Activated T-cell treated with anti-CD3 and anti-CD28 coated beads for 24 hours (primary cell): ENCODE data around the gene ATP4B.

Source experiments
- DNase-seq: peaks from one replicate; pipeline ENCODE4 v3.0.0-alpha.2; 2020; ENCODE audit warnings: low read depth

ATP4B gene

GRCh38 chr13:113642563-113642962 lies 15.4 kb downstream of the ATP4B start:
- DNase-seq = no peak

DNA sequence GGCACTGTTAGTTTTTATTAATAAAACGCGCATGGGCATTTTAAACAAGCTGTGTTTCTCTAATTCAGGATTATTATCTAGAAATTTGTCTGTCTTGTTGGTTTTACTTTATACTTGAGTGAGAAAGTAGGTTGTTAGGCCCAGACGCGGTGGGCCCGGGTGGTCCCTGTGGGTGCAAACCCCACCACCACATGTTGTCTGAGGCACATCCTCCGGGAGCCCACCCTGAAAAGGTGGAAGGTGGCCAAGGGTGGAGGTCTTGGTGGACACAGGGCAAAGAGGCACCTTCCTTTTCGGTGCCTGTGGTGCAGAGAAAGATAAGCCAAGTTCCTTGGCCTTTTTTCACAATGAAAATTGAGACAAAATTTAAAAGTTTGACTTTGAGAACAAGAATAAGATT lies 16.6 kb downstream of the ATP4B start:
- DNase-seq = no peak

GRCh38 chr13:113639616-113640262 lies 18.3 kb downstream of the ATP4B start:
- no peak for DNase-seq

- DNase-seq = no peak
Measured at GRCh38 chr13:113638806-113639205, 19.2 kb downstream of the ATP4B start.

DNA sequence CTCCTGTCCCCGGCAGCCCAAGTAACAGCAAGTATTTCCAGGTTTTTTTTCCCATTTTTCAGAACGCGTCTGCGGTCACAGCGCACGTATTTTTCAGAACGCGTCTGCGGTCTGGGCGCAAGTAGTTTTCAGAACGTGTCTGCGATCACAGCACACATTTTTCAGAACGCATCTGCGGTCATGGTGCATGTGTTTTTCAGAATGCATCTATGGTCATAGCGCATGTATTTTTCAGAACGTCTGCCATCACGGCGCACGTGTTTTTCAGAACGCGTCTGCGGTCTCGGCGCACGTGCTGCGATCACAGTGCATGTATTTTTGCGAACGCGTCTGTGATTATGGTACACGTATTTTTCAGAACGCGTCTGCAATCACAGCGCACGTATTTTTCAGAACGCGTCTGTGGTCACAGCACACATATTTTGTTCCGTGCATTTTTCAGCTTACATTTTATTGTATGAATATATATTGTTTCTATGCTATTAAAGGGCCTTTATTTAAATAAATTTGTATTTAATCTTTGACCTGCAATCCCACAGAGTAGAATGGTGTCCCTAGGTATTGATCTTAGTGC lies 19.7 kb downstream of the ATP4B start:
- no peak for DNase-seq

DNA sequence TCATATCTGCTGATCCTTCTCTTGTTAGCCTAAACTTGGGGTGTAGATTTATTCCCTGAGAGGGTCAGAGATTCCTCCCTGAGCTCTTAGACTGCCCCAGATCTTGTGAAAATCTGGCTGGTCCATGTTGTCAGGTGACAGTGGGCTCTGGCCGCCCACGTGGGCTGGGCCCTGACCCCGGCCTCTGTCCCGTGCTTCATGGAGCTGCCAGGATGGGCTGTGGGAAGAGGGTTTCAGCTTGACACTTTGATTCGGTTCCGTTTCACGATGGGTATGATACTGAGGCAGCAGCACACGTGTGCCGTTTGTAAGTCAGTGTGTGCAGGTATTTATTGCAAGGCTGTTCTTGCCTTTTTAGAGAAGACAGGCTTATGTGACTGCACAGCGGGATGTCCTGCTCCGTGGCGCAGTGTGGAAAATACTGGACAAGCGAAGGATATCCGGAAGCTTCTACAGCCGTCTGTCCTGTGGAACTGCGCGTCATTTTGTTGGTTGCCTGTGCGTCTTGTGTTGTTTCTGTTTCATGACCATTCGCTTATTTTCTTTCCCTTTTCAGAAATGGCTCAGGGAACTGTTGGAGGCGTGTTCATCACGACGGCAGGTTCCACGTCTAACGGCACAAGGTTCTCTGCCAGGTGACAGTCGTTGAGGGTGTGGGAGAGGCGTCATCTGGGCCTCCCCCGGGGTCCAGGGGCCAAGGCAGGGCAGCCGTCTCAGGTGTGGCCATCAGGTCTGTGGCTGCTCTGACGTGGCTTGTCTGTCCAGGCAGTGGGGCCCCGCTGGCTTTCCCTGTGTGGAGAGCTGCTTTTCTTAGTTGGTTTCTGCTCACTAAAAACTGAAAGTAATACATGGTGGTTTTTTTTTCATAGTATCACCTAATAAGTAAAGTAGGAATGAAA lies 20.5 kb downstream of the ATP4B start:
- DNase-seq = no peak

DNA sequence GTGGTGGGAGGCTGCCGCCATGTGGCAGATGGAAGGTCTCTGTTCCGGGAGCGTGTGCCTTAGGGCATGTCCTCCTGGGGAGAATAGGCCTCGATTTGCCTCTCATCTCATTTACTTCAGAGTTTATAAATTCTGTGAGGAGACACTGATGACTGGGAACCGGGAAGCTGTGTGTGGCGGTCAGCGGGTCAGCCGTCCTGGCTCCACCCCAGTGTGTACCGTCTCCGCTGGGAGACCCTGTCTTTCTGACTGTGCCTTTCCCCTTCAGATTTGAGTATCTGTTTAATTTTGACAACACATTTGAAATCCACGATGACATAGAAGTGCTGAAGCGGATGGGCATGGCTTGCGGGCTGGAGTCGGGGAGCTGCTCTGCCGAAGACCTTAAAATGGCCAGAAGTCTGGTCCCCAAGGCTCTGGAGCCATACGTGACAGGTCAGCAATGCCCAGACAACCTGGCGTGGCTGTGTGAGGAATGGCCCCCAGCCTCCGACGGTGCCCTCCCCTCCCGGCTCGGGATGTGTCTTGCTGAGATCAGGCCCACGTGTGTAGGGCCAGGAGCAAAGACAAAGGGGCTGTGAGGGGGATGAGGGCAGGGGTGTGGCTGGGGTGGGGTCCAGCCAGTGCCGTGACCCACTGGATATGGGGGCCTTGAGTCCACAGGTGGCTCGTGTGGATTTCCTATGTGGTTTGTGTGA lies 21.6 kb downstream of the ATP4B start:
- DNase-seq = no peak

DNA sequence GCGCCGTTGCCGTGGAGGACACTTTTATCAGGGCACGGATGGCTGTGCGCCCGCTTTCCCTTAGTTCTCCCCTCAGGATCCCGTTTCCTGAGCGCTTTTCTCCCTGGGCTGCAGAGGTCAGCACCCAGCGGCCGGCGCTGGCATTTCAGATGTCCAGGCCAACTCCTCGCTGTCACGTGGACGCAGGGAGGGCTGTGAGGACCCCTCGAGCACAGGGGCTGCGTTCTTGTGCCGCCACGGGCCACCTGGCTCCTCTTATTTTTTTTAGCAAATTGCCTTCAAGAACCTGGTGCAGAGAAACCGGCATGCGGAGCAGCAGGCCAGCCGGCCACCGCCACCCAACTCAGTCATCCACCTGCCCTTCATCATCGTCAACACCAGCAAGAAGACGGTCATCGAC lies 22.3 kb downstream of the ATP4B start:
- no peak for DNase-seq

DNA sequence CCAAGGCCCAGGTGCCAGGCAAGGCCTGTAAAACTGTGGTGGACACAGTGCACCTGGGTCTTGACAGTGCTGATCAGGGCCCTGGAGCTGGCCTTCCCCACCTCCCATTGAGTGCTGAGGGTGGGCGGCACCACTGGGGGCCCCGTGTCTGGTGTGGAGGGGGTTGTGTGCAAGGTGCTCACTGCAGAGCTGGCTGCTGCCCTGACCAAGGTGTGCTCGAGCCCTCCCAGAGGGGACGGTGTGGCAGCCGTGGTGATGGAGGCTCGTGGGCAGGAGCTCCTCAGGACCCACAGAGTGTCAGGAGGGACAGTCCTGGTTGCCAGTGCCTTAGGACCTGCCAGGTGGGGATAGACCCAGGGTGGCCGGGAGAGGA lies 23.0 kb downstream of the ATP4B start:
- no peak for DNase-seq

- no peak for DNase-seq
Measured at GRCh38 chr13:113634279-113635047, 23.5 kb downstream of the ATP4B start.

DNA sequence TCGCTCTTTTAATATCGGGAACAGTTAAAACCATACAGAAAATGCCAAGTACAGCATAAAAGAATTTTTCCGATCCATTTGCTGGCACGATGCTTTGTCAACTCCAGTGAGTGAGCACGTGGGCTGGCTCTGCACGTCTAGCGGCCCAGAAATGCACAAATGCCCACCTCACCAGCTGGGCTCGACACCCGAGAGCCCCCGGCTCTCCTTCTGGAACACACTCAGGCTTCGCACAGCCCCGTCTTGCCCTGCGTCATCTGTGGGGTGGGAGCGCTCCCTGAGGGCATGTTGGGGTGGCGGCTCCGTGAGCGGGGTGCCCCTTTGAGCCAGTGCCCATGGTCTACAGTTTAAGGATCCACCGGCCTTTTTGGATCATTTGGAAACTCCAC lies 24.5 kb downstream of the ATP4B start:
- DNase-seq = no peak

GRCh38 chr13:113632706-113633484 lies 25.1 kb downstream of the ATP4B start:
- DNase-seq = no peak

DNA sequence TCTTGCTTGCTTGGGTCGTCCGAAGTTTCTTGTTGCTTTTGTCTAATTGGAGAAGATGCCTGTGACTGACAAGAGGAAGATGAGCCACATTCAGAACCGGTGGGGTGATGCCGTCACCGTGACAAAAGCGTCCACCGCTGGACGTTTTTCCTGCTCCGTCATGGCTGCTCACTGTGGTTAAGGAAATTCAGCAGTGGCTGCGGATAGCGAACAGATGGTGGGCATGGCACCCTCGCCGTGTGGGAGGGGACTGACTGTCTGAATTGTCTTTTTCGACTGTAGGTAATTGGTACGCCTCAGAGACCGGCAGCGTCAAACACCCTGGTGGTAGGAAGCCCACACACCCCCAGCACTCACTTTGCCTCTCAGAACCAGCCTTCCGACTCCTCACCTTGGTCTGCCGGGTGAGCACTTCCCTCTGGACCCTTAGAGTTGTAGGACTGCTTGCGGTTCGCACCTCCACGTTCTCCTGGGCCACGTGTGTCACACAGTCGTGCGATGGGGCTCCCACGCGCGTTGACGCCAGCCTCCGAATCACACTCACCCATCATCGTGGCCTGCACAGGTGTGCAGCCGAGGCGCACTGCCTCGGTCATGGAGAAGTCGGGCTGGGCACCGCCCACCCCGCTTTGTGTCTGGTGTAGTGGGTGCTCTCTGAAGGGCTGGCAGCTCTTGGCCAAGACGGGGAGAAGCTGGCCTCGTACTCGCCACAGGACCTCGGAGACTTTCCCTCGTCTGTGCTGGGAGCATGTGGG lies 26.5 kb downstream of the ATP4B start:
- no peak for DNase-seq

- DNase-seq = no peak
Measured at GRCh38 chr13:113630804-113631203, 27.2 kb downstream of the ATP4B start.

DNA sequence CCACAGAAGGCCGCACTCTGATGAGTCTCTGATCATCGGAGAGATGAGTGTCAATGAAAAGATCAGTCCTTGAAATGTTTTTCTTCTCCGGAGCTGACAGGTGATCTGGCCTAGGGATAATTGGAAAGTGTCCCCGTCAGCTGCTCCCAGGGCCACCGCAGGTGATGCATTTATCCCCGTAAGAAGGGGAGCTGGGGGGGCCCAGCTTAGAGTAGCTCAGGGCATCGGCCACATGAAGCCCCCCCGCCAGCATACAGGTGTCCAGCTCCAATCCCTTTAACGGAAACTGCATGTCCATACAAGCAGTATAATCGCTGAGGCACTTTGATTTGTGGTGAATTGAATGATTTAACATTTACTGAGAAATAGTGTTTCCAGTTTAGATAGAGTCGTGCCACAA lies 27.7 kb downstream of the ATP4B start:
- no peak for DNase-seq

DNA sequence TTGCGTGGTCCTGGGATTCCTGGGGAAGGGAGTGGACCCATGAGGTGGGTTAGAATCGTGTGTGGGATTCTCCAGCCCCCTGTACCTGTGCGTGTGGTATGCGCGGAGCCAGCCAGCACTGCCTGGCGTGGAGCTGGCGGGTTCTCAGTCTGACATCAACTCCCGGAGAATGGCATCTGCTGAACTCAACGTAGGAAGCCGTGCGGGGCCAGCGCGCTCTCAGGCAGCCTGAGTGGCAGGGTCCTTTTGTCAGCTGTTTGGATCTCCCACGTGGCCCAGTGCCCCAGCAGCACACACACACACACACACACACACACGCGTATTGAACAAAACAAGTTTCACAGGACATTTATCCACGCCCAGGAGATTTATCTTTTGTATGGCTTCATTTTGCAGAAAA lies 28.1 kb downstream of the ATP4B start:
- no peak for DNase-seq

- DNase-seq = no peak
Measured at GRCh38 chr13:113628291-113629270, 29.4 kb downstream of the ATP4B start.

DNA sequence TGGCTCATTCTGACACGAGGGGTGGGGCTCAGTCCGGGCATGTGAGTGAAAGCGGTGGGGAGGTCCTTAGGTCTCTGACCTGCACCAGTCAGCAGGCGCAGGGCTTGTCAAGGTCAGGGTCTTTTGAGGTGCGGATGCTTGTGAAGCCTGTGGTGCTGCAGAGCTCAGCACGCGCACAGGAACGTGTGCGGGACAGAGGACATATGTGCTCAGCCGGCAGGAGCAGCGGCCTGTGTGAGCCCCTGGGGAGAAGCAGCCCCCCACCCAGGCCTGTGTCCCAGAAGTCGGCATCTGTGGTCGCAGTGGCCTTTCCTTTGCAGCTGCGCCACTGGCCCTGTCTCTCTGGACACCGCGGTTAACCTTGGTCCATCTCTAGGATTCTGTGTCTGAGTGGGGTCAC lies 30.9 kb downstream of the ATP4B start:
- DNase-seq = no peak
